ENCODE measurements around the gene KLHL10.

DNA sequence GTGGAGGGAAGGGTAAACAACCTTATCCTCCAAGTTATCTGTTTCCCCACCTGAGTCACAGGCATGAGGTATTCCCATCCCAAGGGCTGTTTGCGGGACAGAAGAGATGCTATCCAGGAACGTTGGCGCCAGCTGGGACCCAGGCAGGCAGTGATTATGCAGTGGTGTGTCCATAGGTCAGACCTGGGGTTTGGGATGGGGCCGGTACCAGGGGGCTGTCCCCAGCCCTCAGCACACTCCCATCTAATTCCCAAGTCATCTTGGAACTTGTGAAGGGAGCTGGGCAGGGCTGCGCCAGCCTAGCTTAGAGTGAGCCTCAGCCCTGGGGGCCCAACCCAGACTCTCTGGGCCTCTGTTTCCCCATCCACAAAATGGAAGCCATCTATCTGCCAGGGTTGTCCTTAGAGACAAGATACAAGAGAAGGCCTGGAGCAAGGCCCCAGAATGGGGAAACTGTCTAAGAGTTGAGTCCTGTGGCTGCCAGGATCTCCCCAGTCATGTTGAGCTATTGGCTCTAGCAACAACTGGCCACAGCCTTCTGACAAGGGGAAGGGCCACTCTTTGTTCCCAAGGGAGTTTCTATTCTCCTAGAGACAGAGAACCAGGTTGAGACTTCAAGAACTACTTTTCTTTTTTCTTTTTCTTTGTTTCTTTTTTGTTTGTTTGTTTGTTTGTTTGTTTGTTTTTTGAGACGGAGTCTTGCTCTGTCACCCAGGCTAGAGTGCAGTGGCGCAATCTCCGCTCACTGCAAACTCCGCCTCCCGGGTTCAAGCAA is 41.3 kb upstream of the KLHL10 start:
- TF ChIP-seq ETV6 (CRISPR knock-in tag; conservative IDR thresholded peaks at IDR 0.05) (no peak), POLR2A (IDR thresholded peaks at IDR 0.05; ENCODE audit: insufficient read depth in 1 of 2, low read depth in 2 of 2, low read length in 2 of 2) (no peak), MED13 (CRISPR knock-in tag; IDR thresholded peaks at IDR 0.05) (no peak), STAT5B (CRISPR knock-in tag; IDR thresholded peaks at IDR 0.05) (no peak), ZNF33A (CRISPR knock-in tag; IDR thresholded peaks at IDR 0.05; ENCODE audit: borderline replicate concordance) (no peak), ZKSCAN5 (CRISPR knock-in tag; IDR thresholded peaks at IDR 0.05) (no peak), BCL6 (CRISPR knock-in tag; IDR thresholded peaks at IDR 0.05) (peak; percentile 67)
- TF ChIP-seq, protein P1, sequence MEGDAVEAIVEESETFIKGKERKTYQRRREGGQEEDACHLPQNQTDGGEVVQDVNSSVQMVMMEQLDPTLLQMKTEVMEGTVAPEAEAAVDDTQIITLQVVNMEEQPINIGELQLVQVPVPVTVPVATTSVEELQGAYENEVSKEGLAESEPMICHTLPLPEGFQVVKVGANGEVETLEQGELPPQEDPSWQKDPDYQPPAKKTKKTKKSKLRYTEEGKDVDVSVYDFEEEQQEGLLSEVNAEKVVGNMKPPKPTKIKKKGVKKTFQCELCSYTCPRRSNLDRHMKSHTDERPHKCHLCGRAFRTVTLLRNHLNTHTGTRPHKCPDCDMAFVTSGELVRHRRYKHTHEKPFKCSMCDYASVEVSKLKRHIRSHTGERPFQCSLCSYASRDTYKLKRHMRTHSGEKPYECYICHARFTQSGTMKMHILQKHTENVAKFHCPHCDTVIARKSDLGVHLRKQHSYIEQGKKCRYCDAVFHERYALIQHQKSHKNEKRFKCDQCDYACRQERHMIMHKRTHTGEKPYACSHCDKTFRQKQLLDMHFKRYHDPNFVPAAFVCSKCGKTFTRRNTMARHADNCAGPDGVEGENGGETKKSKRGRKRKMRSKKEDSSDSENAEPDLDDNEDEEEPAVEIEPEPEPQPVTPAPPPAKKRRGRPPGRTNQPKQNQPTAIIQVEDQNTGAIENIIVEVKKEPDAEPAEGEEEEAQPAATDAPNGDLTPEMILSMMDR (CRISPR knock-in tag; IDR thresholded peaks at IDR 0.05), result no peak
- TF ChIP-seq, protein P2, sequence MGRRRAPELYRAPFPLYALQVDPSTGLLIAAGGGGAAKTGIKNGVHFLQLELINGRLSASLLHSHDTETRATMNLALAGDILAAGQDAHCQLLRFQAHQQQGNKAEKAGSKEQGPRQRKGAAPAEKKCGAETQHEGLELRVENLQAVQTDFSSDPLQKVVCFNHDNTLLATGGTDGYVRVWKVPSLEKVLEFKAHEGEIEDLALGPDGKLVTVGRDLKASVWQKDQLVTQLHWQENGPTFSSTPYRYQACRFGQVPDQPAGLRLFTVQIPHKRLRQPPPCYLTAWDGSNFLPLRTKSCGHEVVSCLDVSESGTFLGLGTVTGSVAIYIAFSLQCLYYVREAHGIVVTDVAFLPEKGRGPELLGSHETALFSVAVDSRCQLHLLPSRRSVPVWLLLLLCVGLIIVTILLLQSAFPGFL (CRISPR knock-in tag; IDR thresholded peaks at IDR 0.05), result no peak
- TF ChIP-seq, protein P3, sequence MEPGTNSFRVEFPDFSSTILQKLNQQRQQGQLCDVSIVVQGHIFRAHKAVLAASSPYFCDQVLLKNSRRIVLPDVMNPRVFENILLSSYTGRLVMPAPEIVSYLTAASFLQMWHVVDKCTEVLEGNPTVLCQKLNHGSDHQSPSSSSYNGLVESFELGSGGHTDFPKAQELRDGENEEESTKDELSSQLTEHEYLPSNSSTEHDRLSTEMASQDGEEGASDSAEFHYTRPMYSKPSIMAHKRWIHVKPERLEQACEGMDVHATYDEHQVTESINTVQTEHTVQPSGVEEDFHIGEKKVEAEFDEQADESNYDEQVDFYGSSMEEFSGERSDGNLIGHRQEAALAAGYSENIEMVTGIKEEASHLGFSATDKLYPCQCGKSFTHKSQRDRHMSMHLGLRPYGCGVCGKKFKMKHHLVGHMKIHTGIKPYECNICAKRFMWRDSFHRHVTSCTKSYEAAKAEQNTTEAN (CRISPR knock-in tag; conservative IDR thresholded peaks at IDR 0.05), result no peak
- TF ChIP-seq, protein P4, sequence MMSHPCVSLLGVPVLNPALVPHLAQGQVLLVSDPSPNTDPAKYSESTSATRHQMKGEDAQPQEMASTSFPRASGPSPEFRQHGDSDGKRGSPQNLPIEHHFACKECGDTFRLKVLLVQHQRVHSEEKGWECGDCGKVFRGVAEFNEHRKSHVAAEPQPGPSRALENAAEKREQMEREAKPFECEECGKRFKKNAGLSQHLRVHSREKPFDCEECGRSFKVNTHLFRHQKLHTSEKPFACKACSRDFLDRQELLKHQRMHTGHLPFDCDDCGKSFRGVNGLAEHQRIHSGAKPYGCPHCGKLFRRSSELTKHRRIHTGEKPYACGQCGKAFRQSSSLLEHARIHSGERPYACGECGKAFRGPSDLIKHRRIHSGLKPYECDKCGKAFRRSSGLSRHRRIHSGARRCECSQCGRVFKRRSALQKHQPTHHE (CRISPR knock-in tag; IDR thresholded peaks at IDR 0.05; ENCODE audit: borderline replicate concordance), result no peak
